Muscle of arm (tissue), 12 donors: ENCODE results near the gene STAMBPL1. TPM values are rescaled to one million over a fixed set of nuclear protein-coding genes. Genes with fewer than 3 reads are reported as not detected.
"Not testable (repeated sequence)": the region's sequence is repeated elsewhere in the genome, so short reads cannot be mapped to it uniquely, and the experiment has no call there.

Experiments
- DNase-seq: peaks from one replicate; pipeline ENCODE4 v3.0.0-alpha.2; 2013
- polyA plus RNA-seq, 12 donors: library from polyadenylated mRNA; unstranded; fragments of 120-200 nt; gene quantifications; one replicate each; pipeline ENCODE4 v1.2.1, GENCODE V29; 2013; ENCODE audit not compliant: insufficient read length in 12 of 12

STAMBPL1 gene
- polyA plus RNA-seq, 12 donors = 4.8 to 14.3 (median 7.1) TPM; not detected in 1

DNA sequence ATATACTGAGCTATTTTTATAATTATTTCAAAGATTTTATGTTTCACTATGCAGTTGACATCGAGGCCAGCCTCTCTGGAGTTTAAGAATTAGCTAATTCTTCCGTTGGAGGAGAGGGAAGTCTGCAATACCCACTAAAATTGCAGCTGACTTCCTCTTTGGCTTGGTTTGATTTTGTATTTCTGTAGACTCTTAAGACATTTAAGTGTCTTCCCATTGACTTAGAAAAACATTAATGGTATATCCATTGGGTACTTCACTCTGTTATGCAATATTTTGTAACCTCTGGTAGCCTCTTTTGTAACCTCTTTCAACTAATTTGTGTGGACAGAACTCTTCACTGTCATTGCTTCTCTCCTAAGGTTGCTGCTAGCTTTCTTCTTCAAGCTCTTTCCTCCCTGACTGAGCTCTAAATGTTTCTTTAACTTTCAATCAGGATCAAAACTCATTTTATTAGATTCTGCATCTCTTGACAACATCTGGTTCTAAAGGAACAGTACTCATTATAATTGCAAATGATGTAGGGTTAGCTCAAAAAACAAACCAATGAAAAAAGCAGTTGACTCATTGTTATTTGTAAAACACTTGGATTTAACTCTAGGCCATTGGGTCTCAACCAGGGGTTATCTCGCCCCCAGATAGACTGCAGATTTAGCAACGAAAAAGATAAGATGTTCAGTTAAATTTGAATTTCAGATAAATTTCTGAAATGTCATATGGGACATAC lies 26.7 kb upstream of the STAMBPL1 start:
- no peak for DNase-seq

GRCh38 chr10:88854684-88855083 lies 25.4 kb upstream of the STAMBPL1 start:
- no peak for DNase-seq

DNA sequence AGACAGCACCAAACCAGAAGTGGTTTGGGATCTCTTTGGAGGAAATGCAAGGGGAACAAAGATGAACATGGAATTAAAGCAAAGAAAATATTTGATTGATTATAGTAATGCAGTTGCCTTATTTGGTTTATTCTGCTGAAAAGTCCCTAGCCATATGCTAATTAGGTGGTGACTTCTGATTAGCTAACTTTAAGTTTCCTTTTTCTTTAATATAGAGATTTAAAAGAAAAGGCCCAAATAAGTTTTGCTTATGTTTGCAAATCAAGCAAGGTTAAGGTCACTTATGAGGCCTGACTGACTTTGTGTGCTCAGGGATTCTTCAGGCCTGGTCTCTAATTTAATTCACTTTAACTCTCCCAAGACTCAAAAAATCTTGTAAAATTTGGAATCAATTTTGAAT lies 22.2 kb upstream of the STAMBPL1 start:
- DNase-seq = no peak

DNA sequence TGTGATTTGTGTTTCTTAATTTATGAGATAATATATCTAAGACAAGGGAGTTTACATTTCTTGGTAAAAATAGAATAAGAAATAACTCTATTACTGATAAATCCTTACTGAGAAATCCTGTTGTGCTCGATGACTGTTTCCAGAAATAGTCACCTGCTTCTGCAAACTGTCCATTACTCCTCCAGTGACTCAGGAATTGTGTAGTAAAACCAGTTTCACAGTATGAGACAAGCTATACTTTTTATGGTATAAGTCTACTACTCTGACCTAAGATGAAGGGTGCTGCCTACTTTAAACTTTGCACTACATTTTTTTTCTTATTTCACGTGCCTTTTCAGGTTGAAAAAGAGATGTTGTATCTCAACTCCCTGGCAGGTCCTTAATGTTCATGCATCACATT lies 21.6 kb upstream of the STAMBPL1 start:
- no peak for DNase-seq

DNA sequence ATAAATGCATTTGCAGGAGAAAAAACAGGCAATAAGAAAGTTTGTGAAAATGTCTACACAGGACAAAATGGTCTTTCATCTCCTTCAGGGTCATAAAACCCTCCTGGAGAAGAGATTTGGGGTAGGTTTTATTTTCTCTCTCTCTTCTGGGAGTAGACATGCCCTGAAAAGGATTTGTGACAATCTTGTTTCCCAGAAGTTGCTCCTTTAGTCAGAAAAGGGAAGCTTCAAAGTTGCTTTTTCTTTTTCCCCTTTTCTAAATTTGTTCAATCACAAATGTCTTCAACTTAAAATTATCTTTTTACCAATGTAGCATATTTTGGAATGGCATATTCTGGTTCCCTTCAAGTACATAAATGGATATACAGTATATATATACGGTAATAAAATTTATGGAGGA lies 19.0 kb upstream of the STAMBPL1 start:
- DNase-seq = no peak

DNA sequence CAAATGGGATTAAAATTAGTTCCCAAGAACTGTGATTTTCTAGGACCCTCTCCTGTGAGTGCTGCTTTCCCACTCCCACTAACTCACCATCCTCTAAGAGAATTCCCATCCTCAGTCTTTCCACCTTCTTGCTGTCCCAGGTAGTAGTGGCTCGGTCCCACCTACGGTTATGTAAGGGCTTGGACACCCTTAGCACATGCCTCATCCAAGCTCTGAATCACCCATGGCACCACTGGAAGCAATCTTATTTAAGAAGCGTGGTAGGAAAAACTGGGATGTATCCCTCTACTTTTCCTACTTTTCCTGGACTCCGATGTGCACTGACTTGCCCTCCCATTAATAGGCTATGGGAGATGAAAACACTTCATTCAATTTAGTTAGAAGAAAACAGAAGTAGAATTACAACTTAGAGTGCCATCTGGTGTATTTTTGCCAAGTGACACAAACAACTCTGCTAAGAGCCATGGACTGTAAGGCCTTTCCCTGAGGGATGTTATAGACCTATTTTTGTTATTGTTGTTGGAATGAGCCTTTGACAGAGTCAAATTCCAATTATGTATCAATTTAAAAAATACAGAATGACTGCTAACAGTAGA lies 14.7 kb upstream of the STAMBPL1 start:
- DNase-seq = no peak

GRCh38 chr10:88866454-88866853 lies 13.6 kb upstream of the STAMBPL1 start:
- no peak for DNase-seq

DNA sequence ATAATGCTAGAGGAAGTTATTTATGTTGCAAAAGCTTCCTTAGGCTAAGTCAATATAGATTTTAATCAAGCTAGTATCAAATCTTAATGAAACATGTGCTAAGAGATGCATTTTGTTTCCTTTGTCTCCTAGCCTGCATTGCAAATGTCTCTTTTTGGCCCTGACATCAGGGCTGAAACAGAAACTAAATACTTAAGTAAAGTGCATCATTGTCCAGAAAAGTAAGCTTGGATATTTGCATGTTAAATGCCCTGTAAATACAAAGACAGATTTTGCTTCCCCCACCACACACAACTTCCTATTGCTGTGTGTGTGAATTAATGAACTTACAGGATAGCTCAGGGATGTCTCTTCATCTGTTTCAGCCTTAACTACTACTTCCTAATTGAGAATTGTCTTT lies 10.0 kb upstream of the STAMBPL1 start:
- no peak for DNase-seq

GRCh38 chr10:88873757-88874156 lies 6.3 kb upstream of the STAMBPL1 start:
- DNase-seq = no peak

DNA sequence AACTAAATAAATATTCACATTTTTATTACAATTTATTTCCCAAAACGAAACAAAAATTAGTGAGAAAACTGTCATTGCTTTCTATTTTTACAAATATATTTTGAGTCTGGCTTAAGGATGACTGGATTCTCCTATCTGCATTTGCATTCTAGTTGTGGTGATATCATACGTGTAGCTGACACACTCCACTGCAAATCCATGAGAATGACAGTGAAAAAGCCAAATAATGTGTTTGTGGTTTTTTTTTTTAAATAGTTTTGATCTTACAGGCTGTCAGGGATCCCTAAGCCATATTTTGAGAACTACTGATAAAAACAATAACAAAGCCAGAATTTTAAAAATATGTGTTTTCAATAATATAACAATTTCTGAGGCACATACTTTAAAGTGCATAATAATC lies 5.8 kb upstream of the STAMBPL1 start:
- no peak for DNase-seq

GRCh38 chr10:88875081-88875480 lies 5.0 kb upstream of the STAMBPL1 start:
- no peak for DNase-seq

DNA sequence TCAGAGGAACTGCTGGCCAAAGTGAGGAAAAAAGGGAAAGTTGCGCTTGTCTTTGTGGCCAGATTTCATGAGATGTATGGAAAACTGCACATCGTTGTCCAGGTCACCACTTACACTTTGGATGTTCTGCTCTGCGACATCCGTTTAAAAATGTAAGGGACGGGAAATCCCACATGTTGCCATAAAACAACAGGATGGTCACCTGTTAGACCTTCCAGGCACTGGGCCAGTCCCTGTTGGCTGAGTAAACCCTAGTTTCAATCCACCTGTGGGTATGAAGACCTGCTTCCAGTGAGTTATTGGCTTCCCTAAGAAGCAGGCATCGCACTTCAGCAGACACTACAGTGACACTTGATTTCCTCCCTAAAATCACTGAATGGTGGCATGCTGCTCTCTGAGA lies 2.7 kb upstream of the STAMBPL1 start:
- DNase-seq = no peak

DNA sequence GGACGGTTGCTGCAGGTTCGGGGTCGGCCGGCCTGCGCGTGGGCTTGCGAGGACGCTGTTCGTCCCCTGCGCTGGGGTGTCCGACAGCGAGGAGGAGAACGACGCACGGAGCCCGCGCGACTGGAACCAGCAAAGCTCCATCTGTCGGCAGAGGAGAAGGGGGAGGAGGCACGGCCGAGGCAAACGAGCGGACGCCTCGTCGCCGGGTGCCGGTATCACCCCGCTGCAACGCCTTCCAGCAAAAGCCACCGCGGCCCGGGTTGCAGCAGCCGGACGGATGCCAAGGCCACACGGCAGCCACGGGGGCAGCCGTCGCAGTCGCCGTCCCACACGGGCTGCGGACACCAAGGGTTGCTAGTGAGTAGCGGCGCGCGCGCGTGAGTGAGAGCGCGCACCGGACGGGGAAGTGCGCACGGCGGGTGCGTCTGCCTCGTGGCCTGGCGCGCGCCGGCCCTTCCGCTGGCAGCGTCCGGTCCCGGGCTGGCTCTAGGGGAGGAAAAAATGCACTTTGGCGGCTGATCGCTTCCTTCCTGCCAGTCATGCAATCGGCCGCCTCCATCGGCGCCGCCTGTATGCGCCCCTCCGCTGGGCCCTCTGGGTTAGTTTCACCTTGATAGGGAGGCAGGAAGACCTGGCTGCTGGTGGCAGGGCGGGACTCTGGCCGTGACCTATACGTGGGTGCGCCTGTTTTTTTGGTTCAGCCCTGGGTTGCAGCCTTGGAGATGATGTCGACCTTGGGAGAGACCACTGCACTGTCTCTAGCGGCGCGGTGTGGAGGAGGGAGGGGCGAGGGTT lies 434 bp downstream of the STAMBPL1 start:
- DNase-seq = peak; percentile 86

DNA sequence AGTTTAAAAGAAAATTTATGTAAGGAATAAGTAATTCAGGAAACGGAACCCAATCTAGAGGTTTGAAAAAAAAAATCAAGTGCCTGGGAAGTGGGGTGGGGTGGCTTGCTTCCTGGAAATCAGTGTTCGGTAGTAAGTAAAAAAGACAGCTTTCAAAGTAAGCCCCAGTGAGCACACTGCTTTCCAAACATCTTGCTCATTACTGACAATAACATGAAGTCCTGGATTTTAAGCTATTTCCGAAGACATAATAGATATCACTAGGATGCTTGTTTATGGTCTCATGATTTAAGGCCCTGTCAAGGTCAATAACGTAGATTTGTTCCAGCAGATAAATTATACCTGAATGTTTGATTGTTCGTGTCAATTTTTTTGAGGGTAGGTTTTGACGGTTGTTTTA lies 1.3 kb downstream of the STAMBPL1 start:
- no peak for DNase-seq

- no peak for DNase-seq
Observed at GRCh38 chr10:88881922-88882645, 2.0 kb downstream of the STAMBPL1 start.

- DNase-seq = not testable (repeated sequence)
Observed at GRCh38 chr10:88882646-88883447, 2.8 kb downstream of the STAMBPL1 start.

DNA sequence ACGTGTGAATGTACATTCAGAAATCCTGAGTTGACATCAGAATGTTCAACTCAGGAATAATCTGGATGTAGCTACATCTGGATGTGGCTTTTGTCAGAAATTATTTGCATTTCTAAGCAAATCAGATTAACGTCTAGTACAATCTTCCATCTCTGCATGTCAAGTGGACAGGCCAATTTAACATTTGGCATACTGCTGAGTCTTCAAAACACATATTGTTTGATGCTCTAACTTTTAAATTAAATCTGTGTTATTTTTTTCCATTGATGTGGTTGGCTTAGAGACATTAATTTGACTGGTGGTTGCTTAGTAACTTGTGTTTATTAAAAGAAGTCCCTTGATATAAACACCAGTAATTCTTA lies 3.4 kb downstream of the STAMBPL1 start:
- DNase-seq = no peak

DNA sequence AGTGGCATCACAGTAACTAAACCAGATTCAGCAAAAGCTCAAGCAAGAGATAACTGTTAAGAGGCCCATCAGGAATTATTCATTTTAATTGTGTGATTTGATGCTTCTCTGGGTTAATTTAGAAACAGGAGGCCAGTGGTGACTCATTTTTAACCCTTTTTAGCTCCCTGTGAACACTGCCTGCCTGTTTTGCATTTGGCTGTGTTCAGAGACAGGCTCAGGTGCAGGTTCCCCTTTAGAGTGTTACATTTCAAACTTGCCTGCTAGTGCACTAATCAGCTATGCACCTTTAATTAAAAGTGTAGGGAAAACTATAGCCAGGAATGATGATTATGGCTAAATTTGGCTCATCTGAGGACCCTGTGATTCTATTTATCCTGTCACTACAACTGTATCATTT lies 6.5 kb downstream of the STAMBPL1 start:
- DNase-seq = no peak

GRCh38 chr10:88888810-88889445 lies 8.9 kb downstream of the STAMBPL1 start:
- peak; percentile 54 for DNase-seq

DNA sequence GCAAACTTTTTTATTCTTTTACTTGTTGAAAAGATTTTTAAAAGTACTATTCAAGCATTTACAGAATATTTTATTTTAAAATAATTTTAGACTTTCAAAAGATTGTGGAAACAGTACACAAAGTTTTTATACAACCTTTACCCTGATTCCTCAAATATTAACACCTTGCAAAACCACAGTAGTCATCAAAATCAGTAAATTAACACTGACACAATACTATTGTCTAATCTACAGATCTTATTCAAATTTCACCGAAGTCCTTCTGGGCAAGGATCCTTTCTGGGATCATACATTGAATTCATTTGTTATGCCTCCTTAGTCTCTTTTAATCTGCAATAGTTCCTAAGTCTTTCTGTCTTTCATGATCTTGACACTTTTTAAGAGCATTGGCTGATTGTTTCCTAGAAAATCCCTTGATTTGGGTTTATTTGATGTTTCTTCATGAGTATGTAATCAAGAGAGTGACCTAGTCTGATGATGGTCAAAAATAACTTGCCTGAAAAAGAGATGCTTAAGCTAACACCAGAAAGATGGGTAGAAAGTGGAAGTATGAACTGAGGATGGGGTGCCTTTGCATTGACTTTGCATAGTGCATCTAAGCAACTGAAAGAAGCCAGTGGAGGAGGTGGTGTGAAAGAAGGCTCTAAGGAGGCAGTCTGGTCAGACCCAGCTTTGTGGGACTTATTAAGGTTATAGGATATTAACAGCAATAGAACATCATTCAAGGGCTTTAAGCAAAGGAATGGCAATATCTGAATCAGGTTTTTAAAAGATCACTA lies 9.7 kb downstream of the STAMBPL1 start:
- DNase-seq = no peak
